ENCODE data around the gene TUB. TPM values are rescaled to one million over a fixed set of nuclear protein-coding genes. Genes with fewer than 3 reads are reported as not detected.

The TUB gene
- total RNA-seq, 1 donor from 2014 or later: 0.60 TPM

DNA sequence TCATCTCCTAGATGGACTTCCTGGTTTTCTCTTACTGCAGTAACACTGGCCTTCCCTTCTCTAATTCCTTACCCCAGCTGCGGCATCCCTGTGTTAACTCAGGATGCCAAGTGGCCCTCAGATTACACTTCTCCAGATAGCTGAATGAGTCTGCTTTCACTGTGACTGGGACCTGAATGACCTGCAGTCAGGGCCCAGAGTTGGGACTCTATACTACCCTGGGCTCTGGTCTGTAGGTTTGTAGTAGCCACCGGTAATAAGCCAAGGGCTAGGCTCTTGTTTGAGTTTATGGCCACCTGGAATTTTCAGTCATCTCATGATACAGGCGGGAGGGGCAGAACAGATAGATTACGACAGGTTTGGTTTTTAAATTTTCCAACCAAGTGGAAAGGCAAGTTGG is 24.1 kb downstream of the TUB start:
- DNase-seq (ENCODE audit: low read depth in 2 of 2): no peak

DNA sequence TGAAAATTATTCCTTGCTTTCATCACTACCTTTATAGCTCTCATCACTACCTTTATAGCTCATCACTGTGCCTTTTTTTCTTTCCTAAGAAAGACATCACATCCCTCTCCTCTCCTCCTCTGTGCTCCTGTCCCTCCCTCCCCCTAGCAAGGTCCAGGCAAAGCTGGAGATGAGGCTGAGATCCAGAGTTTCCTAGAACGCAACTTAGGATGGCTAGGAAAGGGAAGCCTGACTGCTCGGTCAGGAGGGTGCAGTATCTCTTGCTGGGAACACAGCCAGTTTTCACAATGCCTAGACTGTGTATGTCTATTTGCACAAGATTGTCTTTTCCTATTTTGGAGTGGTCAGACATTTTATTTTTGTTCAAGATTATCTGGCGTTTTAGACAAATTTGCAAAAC is 24.7 kb downstream of the TUB start:
- no peak for DNase-seq (ENCODE audit: low read depth in 2 of 2)

DNA sequence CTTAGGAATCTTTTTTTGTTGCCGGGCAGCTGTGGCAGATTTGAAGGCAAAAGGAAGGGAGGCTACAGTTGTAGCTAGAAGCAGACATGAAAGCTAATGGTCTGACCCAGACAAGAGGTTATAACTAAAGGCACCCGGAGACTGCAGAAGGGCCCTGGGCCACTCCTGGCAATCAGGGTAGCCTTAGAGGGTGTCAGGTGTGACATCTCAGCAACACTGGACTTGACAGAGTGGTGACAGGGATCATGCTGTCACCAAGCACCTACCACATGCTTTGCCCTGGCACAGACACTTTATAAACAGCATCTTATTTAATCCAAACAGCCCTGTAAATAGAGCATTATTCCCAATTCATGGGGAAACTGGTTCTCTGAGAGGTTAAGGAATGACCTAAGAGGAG is 25.7 kb downstream of the TUB start:
- no peak for DNase-seq (ENCODE audit: low read depth in 2 of 2)

DNA sequence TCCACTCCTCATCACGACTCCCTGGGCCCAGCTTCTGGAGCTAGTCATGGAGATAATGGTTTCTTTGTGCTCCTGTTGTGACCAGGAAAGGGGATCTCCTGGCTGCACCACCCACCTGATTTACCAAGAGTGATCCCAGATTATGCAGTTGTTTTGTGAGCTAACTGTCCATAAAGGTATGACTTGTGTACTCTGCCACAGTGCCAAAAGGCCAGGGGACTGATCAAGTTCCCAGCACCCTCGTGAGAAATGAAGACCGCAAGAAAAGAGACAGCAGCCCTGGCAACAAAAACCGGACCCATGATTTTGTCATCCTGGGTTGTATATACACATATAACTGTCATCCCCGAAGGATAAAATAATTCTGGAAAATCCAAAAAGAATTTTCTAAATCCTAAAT is 26.6 kb downstream of the TUB start:
- DNase-seq (ENCODE audit: low read depth in 2 of 2): no peak

DNA sequence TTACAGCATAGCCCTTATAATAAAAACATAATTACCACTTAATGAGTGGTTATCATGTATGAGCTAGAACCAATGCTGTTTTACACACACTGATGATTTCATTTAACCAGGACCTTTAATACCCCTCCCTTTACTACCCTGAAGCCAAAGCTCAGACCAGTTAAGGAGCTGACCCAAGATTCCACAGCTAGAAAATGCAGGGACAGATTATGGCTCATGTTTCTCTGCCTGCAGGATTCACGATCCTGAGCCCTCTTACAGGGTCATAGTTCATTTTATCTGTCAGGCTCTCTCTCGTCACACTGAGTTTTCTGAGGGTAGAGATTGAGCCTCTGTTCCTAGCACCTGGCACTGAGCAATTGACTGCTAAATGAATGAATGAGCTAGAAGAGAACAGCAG is 27.4 kb downstream of the TUB start:
- DNase-seq (ENCODE audit: low read depth in 2 of 2): no peak

DNA sequence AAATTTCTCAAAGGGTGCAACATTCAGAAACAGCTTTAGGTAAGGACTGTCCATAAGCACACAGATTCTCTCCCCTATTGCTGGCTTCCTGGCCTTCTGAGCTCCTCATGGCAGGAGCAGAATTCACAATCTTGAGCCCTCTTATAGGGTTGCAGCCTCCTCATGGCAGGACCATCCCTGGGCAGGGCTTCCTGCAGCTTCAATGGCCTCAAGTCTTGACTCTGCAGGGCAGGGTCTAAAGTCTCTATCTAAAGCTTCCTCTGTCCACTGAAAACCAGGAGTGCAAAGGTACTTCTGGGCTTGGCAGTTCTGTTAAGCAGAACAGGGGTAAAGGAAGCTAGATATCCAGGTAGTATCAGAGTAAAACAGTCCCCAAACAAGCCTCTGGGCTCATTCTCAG is 28.7 kb downstream of the TUB start:
- DNase-seq (ENCODE audit: low read depth in 2 of 2): no peak

DNA sequence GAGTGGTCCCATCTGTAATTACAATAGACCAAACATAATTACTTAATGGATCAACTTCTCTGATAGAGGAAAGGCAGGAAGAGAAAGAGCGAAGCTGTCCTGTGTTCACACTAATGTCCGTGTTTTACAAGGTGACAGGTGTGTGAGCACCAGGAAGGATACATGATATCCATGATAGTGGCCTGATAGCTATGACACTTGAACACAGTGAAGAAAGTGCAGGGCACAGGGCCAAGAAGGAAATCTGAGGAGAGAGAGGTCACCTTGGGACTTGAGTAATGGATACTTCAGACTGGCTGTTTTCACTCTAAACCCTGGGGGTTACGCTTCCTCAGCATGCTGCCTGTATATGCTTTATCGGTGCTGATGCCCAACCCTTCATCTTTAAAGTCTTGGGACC is 29.4 kb downstream of the TUB start:
- DNase-seq (ENCODE audit: low read depth in 2 of 2): no peak

DNA sequence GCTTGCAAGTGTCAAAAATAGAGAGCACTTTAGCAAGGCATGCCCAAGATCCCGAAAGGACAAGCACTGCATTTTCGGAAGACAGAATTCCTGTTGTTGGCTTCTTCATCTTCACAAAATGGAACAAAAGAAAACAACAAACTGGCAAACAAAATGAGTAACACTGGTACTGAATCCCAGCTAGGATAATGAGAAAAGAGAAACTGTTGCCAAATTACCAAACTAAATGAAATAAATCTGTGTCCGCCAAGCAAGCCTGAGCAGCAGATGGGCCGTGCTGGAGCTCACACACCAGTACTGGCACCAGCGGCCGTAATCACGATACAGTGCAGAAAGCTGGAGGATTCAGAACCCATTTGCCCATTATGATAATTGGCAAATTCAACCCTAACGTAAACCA is 30.6 kb downstream of the TUB start:
- DNase-seq (ENCODE audit: low read depth in 2 of 2): no peak

DNA sequence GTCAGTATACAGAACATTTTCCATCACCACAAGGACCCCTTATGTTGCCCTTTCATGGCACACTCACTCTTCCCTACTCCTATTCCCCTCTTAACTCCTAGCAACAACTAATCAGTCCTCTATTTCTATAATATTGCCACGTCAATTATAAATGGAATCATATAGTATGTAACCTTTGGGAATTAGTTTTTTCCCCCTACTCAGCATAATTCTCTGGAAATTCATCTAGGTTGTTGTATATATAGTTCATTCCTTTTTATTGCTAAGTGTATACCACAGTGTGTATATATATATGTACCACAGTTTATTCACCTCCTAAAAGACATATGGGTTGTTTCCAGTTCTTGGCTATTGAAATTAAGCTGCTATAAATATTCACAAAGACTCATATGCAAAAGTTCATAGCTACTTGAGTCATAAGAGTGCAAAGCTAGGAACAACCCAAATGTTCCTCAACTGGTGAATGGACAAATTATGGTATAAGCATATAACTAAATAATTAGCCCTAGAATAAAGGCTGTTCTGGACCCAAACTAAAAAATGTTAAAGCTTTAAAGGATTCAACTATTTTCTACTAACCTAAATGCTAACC is 41.3 kb downstream of the TUB start:
- no peak for DNase-seq (ENCODE audit: low read depth in 2 of 2)

DNA sequence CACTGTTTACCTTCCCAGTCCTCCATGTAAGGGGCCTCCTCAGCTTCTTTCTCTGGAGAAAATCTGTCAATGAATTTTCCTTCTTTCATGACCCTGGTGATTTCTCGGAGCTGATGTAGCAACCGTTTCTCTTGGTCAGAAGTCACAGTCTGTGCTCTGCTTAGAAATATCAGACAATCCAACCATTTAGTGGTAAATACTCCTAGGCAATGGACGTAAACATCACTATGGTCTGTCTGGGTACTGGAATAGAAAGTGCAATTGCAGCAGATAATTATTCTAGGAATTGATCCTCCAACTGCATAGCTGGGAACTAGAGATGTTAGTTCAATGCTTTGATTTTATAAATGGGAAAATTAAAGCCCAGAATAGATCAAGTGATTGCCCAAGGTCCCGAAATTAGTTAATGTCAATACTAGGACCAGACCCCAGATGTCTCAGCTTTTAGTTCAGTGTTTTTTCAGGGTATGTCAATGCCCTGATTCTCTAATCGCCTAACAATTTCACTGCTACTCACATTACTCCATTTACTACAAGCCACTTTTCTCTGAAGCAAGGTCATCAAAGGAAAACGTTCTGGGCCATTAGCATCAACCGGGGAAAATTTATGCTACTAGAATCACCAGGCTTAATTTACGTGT is 45.8 kb downstream of the TUB start:
- no peak for DNase-seq (ENCODE audit: low read depth in 2 of 2)

DNA sequence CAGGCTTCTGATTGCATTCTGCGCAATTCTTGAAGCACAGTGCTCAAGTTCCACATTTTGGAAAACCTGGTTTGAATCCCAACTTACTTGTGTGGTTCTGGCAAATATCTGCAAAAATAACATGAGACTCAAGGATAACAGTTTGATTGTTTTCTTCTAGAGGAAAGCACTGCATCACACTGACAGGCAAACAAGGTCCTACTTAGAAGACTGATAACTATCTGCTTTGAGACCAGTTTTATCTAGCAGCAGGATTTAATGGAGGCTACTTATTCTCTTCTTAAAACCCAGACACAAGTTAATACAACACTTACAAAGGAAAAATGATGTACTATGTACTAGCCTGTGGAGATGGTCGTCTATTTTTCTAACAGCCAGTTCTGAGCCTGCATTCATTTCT is 46.4 kb downstream of the TUB start:
- no peak for DNase-seq (ENCODE audit: low read depth in 2 of 2)

DNA sequence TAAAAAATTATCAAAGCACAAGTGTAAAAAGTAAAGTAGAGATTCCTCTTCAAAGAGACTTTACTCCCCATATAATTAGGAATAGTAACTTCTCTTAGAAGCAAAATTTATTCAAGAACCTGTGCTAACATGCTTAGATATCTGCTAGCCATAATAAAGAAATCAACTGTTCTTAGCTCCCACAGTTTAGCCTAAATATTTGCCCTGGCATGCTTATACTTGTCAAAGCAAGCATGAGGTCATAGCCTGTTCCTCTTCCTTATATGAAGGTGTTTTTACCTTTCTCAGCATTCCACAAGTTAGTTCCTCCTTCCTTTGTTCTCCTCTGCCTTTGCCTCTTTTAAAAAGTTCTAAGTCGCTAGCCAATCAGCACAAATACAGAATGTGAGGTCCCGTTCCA is 57.5 kb downstream of the TUB start:
- DNase-seq (ENCODE audit: low read depth in 2 of 2): no peak

DNA sequence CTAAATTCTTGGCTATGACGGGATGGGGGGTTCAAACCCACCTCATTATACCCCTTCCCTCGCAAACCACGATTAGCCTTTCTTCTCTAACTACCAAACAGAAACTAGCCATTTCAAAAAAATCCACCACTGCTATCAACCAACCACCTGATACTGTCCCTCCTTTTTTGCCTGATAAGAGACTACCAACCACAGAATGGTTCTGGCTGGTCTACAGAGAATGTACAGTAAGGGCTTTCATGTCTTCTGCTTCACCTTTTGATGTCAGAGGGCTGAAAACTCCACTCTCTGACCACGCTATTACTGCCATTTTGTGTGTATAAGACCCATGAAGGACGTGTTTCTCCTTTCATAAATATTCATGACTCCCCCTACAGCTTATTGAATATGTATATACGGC is 68.7 kb downstream of the TUB start:
- no peak for DNase-seq (ENCODE audit: low read depth in 2 of 2)

Other genes with a start within 250 kb of the TUB start
- gene OR10A6, start 149.9 kb upstream of the TUB start, total RNA-seq: not detected in 2 replicates
- gene OR10A3, start 139.5 kb upstream of the TUB start, total RNA-seq: not detected in 2 replicates
- not detected in 2 replicates for gene NLRP10, start 115.8 kb upstream of the TUB start, total RNA-seq
- gene EIF3F, start 93.9 kb upstream of the TUB start, total RNA-seq: 200 and 271 TPM in 2 replicates
- not detected in 2 replicates for gene RIC3, start 87.8 kb downstream of the TUB start, total RNA-seq
- not detected in 2 replicates for gene LMO1, start 182.7 kb downstream of the TUB start, total RNA-seq

All from lung microvascular endothelial cell (primary cell).